Neural cell (in vitro differentiated cells): ENCODE results near the gene LINC00237. TPM values are rescaled to one million over a fixed set of nuclear protein-coding genes. Genes with fewer than 3 reads are reported as not detected.

Experiments
- H2AFZ ChIP-seq: fragments of 200-600, 300-800 bp; sonication (generic), shearing (Covaris generic); 2 replicates; pipeline ENCODE4 v1.6.0; 2014; ENCODE audit warnings: low read depth, mild to moderate bottlenecking, antibody characterized with exemption, low read length, moderate library complexity
- H3F3A ChIP-seq: fragments of 200-600 bp; shearing (Covaris generic); 2 replicates; pipeline ENCODE4 v1.6.1; 2016; ENCODE audit warnings: mild to moderate bottlenecking, moderate library complexity, mixed read lengths, antibody characterized with exemption, low read length; ENCODE audit not compliant: insufficient read depth, poor library complexity, severe bottlenecking
- H3K27ac ChIP-seq: fragments of 200-600, 300-800 bp; sonication (generic), shearing (Covaris generic); 2 replicates; pipeline ENCODE4 v1.5.1; 2014; ENCODE audit warnings: mild to moderate bottlenecking, low read length, moderate library complexity
- H3K27me3 ChIP-seq: fragments of 300-800, 200-600 bp; sonication (generic), shearing (Covaris generic); 2 replicates; pipeline ENCODE4 v1.6.0; 2014; ENCODE audit warnings: mild to moderate bottlenecking, low read depth, low read length, moderate library complexity; ENCODE audit not compliant: insufficient read depth
- H3K36me3 ChIP-seq: fragments of 300-800, 200-600 bp; sonication (generic), shearing (Covaris generic); 2 replicates; pipeline ENCODE4 v1.5.1; 2014; ENCODE audit warnings: mild to moderate bottlenecking, antibody characterized with exemption, low read length, moderate library complexity; ENCODE audit not compliant: insufficient read depth
- H3K4me2 ChIP-seq: fragments of 300-800, 200-600 bp; sonication (generic), shearing (Covaris generic); 2 replicates; pipeline ENCODE4 v1.6.0; 2014; ENCODE audit warnings: mild to moderate bottlenecking, low read length
- H3K4me3 ChIP-seq: fragments of 300-800, 200-600 bp; sonication (generic), shearing (Covaris generic); 2 replicates; pipeline ENCODE4 v1.5.1; 2014; ENCODE audit warnings: mild to moderate bottlenecking, low read length, moderate library complexity
- H3K79me2 ChIP-seq: fragments of 200-600 bp; shearing (Covaris generic); replicated peaks from 2 replicates; pipeline ENCODE4 v1.6.0; 2014; ENCODE audit warnings: mild to moderate bottlenecking, low read length, moderate library complexity; ENCODE audit not compliant: insufficient read depth
- H3K9ac ChIP-seq: fragments of 300-800, 200-600 bp; sonication (generic), shearing (Covaris generic); 2 replicates; pipeline ENCODE4 v1.6.1; 2016; ENCODE audit warnings: mild to moderate bottlenecking, low read length, mixed read lengths
- H3K9me2 ChIP-seq: fragments of 200-600 bp; shearing (Covaris generic); 2 replicates; pipeline ENCODE4 v1.6.1; 2016; ENCODE audit warnings: mild to moderate bottlenecking, low read length, mixed read lengths; ENCODE audit not compliant: insufficient read depth
- H3K9me3 ChIP-seq: fragments of 200-600, 300-800 bp; sonication (generic), shearing (Covaris generic); 2 replicates; pipeline ENCODE4 v1.6.1; 2016; ENCODE audit warnings: mild to moderate bottlenecking, mixed run types, low read length, moderate library complexity, mixed read lengths
- H4K20me1 ChIP-seq: fragments of 200-600 bp; shearing (Covaris generic); 2 replicates; pipeline ENCODE4 v1.6.1; 2016; ENCODE audit warnings: mild to moderate bottlenecking, mixed run types; ENCODE audit not compliant: insufficient read depth
- CTCF ChIP-seq: fragments of 450-650 bp; IDR thresholded peaks from 2 replicates; pipeline ENCODE4 v1.5.1; 2014; ENCODE audit warnings: antibody characterized with exemption, mild to moderate bottlenecking, moderate library complexity; ENCODE audit not compliant: poor library complexity, severe bottlenecking
- EP300 ChIP-seq: fragments of 450-650 bp; conservative IDR thresholded peaks from 2 replicates; pipeline ENCODE4 v1.6.1; 2014; ENCODE audit warnings: antibody characterized with exemption, mild to moderate bottlenecking, moderate library complexity; ENCODE audit not compliant: poor library complexity, severe bottlenecking
- EZH2 ChIP-seq: fragments of 200-600, 300-800 bp; shearing (Covaris generic), sonication (generic); IDR thresholded peaks from 2 replicates; pipeline ENCODE4 v1.6.1; 2014; ENCODE audit warnings: antibody characterized with exemption, low read length, borderline replicate concordance, mild to moderate bottlenecking; ENCODE audit not compliant: insufficient read depth, poor library complexity, severe bottlenecking
- MXI1 ChIP-seq: fragments of 450-650 bp; conservative IDR thresholded peaks from 2 replicates; pipeline ENCODE4 v1.6.1; 2014; ENCODE audit warnings: antibody characterized with exemption, mild to moderate bottlenecking; ENCODE audit not compliant: poor library complexity, severe bottlenecking
- POLR2AphosphoS5 ChIP-seq: IDR thresholded peaks from 2 replicates; pipeline ENCODE4 v1.6.1; 2012
- RAD21 ChIP-seq: fragments of 450-650 bp; conservative IDR thresholded peaks from 2 replicates; pipeline ENCODE4 v1.6.1; 2014; ENCODE audit warnings: antibody characterized with exemption, mild to moderate bottlenecking, moderate library complexity
- REST ChIP-seq: IDR thresholded peaks from 2 replicates; pipeline ENCODE4 v1.6.1; 2012; ENCODE audit warnings: borderline replicate concordance
- SMC3 ChIP-seq: fragments of 450-650 bp; conservative IDR thresholded peaks from 2 replicates; pipeline ENCODE4 v1.6.1; 2014; ENCODE audit warnings: antibody characterized with exemption, mild to moderate bottlenecking, moderate library complexity; ENCODE audit not compliant: poor library complexity
- TAF1 ChIP-seq: IDR thresholded peaks from 2 replicates; pipeline ENCODE4 v1.6.1; 2012; ENCODE audit warnings: low read depth
- polyA plus RNA-seq: library from polyadenylated mRNA; depleted of rRNA; stranded (reverse); fragments of >200 nt; gene quantifications from 2 replicates; pipeline ENCODE4 v1.2.3, GENCODE V29; 2014

Gene LINC00237
- polyA plus RNA-seq, 1 donor from 2014 or later: not detected

GRCh38 chr20:21141825-21142224 is 35.7 kb upstream of the LINC00237 start:
- Histone ChIP-seq H3F3A (no peaks in the 10 kb centered on the region), H3K4me2 (no peak overlapping the region), H2AFZ (no peak overlapping the region), H3K79me2 (no peaks in the 10 kb centered on the region), H4K20me1 (no peaks in the 10 kb centered on the region), H3K27me3 (no peaks in the 10 kb centered on the region), H3K4me3 (no peak overlapping the region), H3K9me2 (no peaks in the 10 kb centered on the region), H3K27ac (no peak overlapping the region), H3K36me3 (no peaks in the 10 kb centered on the region), H3K9me3 (no peaks in the 10 kb centered on the region), H3K9ac (no peak overlapping the region)
- no peak for TF ChIP-seq EP300
- no peak for TF ChIP-seq REST
- no peak for TF ChIP-seq EZH2
- no peak for TF ChIP-seq MXI1
- TF ChIP-seq SMC3: no peak
- TF ChIP-seq RAD21: no peak
- no peak for TF ChIP-seq TAF1
- TF ChIP-seq CTCF: no peak
- TF ChIP-seq POLR2AphosphoS5: no peak

- Histone ChIP-seq H4K20me1 (no peaks in the 10 kb centered on the region), H3K79me2 (no peaks in the 10 kb centered on the region), H3K27ac (no peak overlapping the region), H2AFZ (no peak overlapping the region), H3K4me3 (no peak overlapping the region), H3K9me2 (no peaks in the 10 kb centered on the region), H3K27me3 (no peaks in the 10 kb centered on the region), H3K9me3 (no peaks in the 10 kb centered on the region), H3K4me2 (no peak overlapping the region), H3K36me3 (no peaks in the 10 kb centered on the region), H3K9ac (no peak overlapping the region), H3F3A (no peaks in the 10 kb centered on the region)
- TF ChIP-seq POLR2AphosphoS5 (no peak), EZH2 (no peak), TAF1 (no peak), MXI1 (no peak), RAD21 (no peak), SMC3 (no peak), REST (no peak), CTCF (no peak), EP300 (no peak)
Observed at GRCh38 chr20:21139881-21140566, 33.9 kb upstream of the LINC00237 start.
